ENCODE data around the gene PLXDC2. TPM values are rescaled to one million over a fixed set of nuclear protein-coding genes. Genes with fewer than 3 reads are reported as not detected.

Gene PLXDC2
- total and polyA plus RNA-seq, 4 donors = 11.8 to 99.6 (median 40.8) TPM

- Histone ChIP-seq H3K4me1 (ENCODE audit: control insufficient read depth in 5 of 5, insufficient read depth in 5 of 5, low read length in 5 of 5) (peaks cover 0 to 11% (median 4%) of the 10 kb centered on the region in 5 donors), H3K27me3 (ENCODE audit: control insufficient read depth in 3 of 3, insufficient read depth in 3 of 3, low read length in 2 of 3) (no peaks in the 10 kb centered on the region), H3K27ac (ENCODE audit: low read depth in 1 of 2, low read length in 1 of 2) (no peak overlapping the region), H3K4me3 (no peak overlapping the region), H3K9ac (ENCODE audit: insufficient read depth in 1 of 2, low read length in 2 of 2) (no peak overlapping the region), H3K36me3 (ENCODE audit: control insufficient read depth in 4 of 4, insufficient read depth in 4 of 4, low read length in 4 of 4) (peaks cover 0 to 10% (median 4%) of the 10 kb centered on the region in 4 donors), H3K9me3 (ENCODE audit: control insufficient read depth in 4 of 4, insufficient read depth in 3 of 4, low read length in 3 of 4) (no peaks in the 10 kb centered on the region)
- 88 to 93% methylated on average over 3 of the region's 3 CpGs for WGBS, 2 donors
- ATAC-seq (ENCODE audit: insufficient read depth, low FRiP score) (no peak), DNase-seq (no peak)
- no peak for TF ChIP-seq CTCF (IDR thresholded peaks at IDR 0.05; ENCODE audit: control extremely low read depth, extremely low read depth)
These were observed 273.6 kb downstream of the PLXDC2 start for GRCh38 chr10:20089879-20090278.

DNA sequence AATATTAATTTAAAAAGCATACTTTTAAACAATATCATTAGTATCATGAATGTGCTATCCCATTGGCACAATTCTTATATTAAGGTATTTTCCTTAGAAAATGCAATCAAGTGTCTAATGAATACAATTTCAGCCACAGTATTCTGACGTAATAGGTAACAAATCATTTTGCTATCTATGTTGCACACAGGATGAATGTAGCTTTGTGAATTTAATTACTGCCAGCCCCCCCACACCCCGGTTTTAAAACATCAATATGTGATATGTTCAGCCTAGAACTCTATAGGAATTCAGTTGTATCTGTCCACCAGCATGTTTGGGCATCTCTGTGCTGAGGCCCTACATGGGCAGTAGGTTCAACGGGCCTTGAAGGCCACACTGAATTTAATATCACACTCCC is 274.6 kb downstream of the PLXDC2 start:
- Histone ChIP-seq H3K27ac (ENCODE audit: low read depth in 1 of 2, low read length in 1 of 2) (no peak overlapping the region), H3K9ac (ENCODE audit: insufficient read depth in 1 of 2, low read length in 2 of 2) (no peak overlapping the region), H3K36me3 (ENCODE audit: control insufficient read depth in 4 of 4, insufficient read depth in 4 of 4, low read length in 4 of 4) (peaks cover 0 to 10% (median 4%) of the 10 kb centered on the region in 4 donors), H3K4me1 (ENCODE audit: control insufficient read depth in 5 of 5, insufficient read depth in 5 of 5, low read length in 5 of 5) (peaks cover 0 to 13% (median 4%) of the 10 kb centered on the region in 5 donors), H3K9me3 (ENCODE audit: control insufficient read depth in 4 of 4, insufficient read depth in 3 of 4, low read length in 3 of 4) (no peaks in the 10 kb centered on the region), H3K4me3 (no peak overlapping the region), H3K27me3 (ENCODE audit: control insufficient read depth in 3 of 3, insufficient read depth in 3 of 3, low read length in 2 of 3) (no peaks in the 10 kb centered on the region)
- TF ChIP-seq CTCF (IDR thresholded peaks at IDR 0.05; ENCODE audit: control extremely low read depth, extremely low read depth) = no peak
- ATAC-seq (ENCODE audit: insufficient read depth, low FRiP score) = no peak
- no peak for DNase-seq
- WGBS, 2 donors = 93 to 95% methylated on average over 3 of the region's 3 CpGs

- Histone ChIP-seq H3K9me3 (ENCODE audit: control insufficient read depth in 4 of 4, insufficient read depth in 3 of 4, low read length in 3 of 4) (no peaks in the 10 kb centered on the region), H3K4me1 (ENCODE audit: control insufficient read depth in 5 of 5, insufficient read depth in 5 of 5, low read length in 5 of 5) (peaks cover 0 to 13% (median 4%) of the 10 kb centered on the region in 5 donors), H3K9ac (ENCODE audit: insufficient read depth in 1 of 2, low read length in 2 of 2) (no peak overlapping the region), H3K27ac (ENCODE audit: low read depth in 1 of 2, low read length in 1 of 2) (no peak overlapping the region), H3K4me3 (no peak overlapping the region), H3K36me3 (ENCODE audit: control insufficient read depth in 4 of 4, insufficient read depth in 4 of 4, low read length in 4 of 4) (peaks cover 0 to 10% (median 4%) of the 10 kb centered on the region in 4 donors), H3K27me3 (ENCODE audit: control insufficient read depth in 3 of 3, insufficient read depth in 3 of 3, low read length in 2 of 3) (no peaks in the 10 kb centered on the region)
- 93 to 94% methylated on average over 5 of the region's 5 CpGs for WGBS, 2 donors
- ATAC-seq (ENCODE audit: insufficient read depth, low FRiP score) (no peak), DNase-seq (no peak)
- no peak for TF ChIP-seq CTCF (IDR thresholded peaks at IDR 0.05; ENCODE audit: control extremely low read depth, extremely low read depth)
These were observed 275.5 kb downstream of the PLXDC2 start for GRCh38 chr10:20091698-20092097.

DNA sequence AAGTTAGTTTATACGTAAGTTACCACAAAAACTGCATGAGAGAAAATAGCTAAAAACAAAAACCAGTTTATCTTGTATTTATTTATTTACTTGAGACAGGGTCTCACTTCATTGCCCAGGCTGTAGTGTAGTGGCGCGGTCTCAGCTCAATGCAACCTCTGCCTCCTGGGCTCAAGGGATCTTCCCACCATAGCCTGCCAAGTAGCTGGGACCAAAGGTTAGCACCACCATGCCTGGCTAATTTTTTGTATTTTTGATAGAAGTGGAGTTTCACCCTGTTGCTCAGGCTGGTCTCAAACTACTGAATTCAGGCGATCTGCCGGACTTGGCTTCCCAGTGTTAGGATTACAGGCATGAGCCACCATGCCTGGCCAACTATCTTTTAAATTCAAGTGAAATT is 277.4 kb downstream of the PLXDC2 start:
- DNase-seq = no peak
- Histone ChIP-seq H3K9ac (ENCODE audit: insufficient read depth in 1 of 2, low read length in 2 of 2) (no peak overlapping the region), H3K36me3 (ENCODE audit: control insufficient read depth in 4 of 4, insufficient read depth in 4 of 4, low read length in 4 of 4) (peaks cover 0 to 10% (median 5%) of the 10 kb centered on the region in 4 donors), H3K9me3 (ENCODE audit: control insufficient read depth in 4 of 4, insufficient read depth in 3 of 4, low read length in 3 of 4) (no peaks in the 10 kb centered on the region), H3K27ac (ENCODE audit: low read depth in 1 of 2, low read length in 1 of 2) (no peak overlapping the region), H3K27me3 (ENCODE audit: control insufficient read depth in 3 of 3, insufficient read depth in 3 of 3, low read length in 2 of 3) (no peaks in the 10 kb centered on the region), H3K4me1 (ENCODE audit: control insufficient read depth in 5 of 5, insufficient read depth in 5 of 5, low read length in 5 of 5) (peaks cover 0 to 12% (median 4%) of the 10 kb centered on the region in 5 donors), H3K4me3 (no peak overlapping the region)
- ATAC-seq (ENCODE audit: insufficient read depth, low FRiP score) = no peak
- 86 to 88% methylated on average over 5 of the region's 5 CpGs for WGBS, 2 donors
- no peak for TF ChIP-seq CTCF (IDR thresholded peaks at IDR 0.05; ENCODE audit: control extremely low read depth, extremely low read depth)

Data from lung (tissue), 12 donors.